ENCODE results near the gene FBXL15. TPM values are rescaled to one million over a fixed set of nuclear protein-coding genes. Genes with fewer than 3 reads are reported as not detected.

Gene FBXL15
- total and polyA plus RNA-seq, 9 of the 15 experiments (the other 6 are each of a cell fraction or from before 2014, with no cell fraction given) = 0.08 to 25.9 (median 3.5) TPM

DNA sequence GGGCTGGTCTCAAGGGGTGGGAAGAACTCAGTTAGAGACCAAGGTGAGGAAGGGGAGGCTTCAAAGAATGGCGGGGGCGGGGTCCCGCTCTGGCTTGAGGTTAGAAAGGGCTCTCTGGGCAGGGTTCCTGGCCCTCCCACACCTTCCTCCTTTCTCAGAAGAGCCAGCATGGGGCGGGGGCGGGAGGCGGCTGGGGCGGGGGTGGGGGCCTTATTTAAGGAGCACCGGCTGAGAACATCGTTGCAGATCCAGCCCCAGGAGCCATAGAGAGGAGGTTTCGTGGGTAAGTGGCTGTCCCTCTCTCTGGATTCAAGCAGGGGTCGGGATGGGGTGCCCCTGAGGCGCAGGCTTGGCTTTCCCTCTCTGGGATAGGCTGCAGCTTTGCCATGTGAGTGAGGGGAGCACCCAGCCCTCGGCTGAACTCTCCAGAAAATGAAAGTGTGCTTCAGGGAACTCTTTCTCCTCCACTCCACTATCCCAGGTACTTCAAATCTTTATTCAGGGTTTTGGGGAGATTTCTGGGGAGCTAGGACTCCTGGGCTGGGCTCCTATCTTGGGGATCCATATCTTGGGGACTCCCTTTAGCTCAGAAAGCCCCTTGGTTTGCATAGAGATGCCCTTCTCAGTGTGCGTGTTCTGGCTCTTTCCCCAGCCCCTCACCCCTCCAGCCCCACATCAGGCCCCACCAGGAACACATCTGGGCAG lies 15.0 kb downstream of the FBXL15 start (continued):
- peak; percentile 70 for TF ChIP-seq MBD2 (IDR thresholded peaks at IDR 0.05; ENCODE audit: borderline replicate concordance, low read depth)
- TF ChIP-seq EGR1 (conservative IDR thresholded peaks at IDR 0.05) = peak; percentile 91
- TF ChIP-seq POLR2A (conservative IDR thresholded peaks at IDR 0.05) = peak; percentile 94
- TF ChIP-seq, protein P1, sequence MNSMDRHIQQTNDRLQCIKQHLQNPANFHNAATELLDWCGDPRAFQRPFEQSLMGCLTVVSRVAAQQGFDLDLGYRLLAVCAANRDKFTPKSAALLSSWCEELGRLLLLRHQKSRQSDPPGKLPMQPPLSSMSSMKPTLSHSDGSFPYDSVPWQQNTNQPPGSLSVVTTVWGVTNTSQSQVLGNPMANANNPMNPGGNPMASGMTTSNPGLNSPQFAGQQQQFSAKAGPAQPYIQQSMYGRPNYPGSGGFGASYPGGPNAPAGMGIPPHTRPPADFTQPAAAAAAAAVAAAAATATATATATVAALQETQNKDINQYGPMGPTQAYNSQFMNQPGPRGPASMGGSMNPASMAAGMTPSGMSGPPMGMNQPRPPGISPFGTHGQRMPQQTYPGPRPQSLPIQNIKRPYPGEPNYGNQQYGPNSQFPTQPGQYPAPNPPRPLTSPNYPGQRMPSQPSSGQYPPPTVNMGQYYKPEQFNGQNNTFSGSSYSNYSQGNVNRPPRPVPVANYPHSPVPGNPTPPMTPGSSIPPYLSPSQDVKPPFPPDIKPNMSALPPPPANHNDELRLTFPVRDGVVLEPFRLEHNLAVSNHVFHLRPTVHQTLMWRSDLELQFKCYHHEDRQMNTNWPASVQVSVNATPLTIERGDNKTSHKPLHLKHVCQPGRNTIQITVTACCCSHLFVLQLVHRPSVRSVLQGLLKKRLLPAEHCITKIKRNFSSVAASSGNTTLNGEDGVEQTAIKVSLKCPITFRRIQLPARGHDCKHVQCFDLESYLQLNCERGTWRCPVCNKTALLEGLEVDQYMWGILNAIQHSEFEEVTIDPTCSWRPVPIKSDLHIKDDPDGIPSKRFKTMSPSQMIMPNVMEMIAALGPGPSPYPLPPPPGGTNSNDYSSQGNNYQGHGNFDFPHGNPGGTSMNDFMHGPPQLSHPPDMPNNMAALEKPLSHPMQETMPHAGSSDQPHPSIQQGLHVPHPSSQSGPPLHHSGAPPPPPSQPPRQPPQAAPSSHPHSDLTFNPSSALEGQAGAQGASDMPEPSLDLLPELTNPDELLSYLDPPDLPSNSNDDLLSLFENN (IDR thresholded peaks at IDR 0.05; ENCODE audit: low read depth in 2 of 2, low read length in 2 of 2) = 0 out of 4 replicates have a peak, but pooled peaks of 1 of the 2 experiments have one; percentile 45
- TF ChIP-seq KLF16 (IDR thresholded peaks at IDR 0.05) = 0 out of 2 replicates have a peak, but pooled peaks have one; percentile 25
- TF ChIP-seq ELF1 (tag; IDR thresholded peaks at IDR 0.05) = no peak
- peak in 1 of 2 experiments; percentile 68; a peak in 2 of 4 replicates for TF ChIP-seq MAZ (CRISPR knock-in tag; conservative IDR thresholded peaks at IDR 0.05 in 1 of 2, IDR thresholded peaks at IDR 0.05 in 1 of 2)
- TF ChIP-seq, protein P2, sequence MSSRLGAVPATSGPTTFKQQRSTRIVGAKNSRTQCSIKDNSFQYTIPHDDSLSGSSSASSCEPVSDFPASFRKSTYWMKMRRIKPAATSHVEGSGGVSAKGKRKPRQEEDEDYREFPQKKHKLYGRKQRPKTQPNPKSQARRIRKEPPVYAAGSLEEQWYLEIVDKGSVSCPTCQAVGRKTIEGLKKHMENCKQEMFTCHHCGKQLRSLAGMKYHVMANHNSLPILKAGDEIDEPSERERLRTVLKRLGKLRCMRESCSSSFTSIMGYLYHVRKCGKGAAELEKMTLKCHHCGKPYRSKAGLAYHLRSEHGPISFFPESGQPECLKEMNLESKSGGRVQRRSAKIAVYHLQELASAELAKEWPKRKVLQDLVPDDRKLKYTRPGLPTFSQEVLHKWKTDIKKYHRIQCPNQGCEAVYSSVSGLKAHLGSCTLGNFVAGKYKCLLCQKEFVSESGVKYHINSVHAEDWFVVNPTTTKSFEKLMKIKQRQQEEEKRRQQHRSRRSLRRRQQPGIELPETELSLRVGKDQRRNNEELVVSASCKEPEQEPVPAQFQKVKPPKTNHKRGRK (tag; IDR thresholded peaks at IDR 0.05) = no peak
- peak; percentile 96 for TF ChIP-seq POLR2AphosphoS5 (IDR thresholded peaks at IDR 0.05; ENCODE audit: control insufficient read depth, insufficient read depth, low read depth, low read length)
- TF ChIP-seq POLR2G (IDR thresholded peaks at IDR 0.05; ENCODE audit: low read depth, low read length) = peak; percentile 80
- TF ChIP-seq, protein P3, sequence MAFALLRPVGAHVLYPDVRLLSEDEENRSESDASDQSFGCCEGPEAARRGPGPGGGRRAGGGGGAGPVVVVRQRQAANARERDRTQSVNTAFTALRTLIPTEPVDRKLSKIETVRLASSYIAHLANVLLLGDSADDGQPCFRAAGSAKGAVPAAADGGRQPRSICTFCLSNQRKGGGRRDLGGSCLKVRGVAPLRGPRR (CRISPR knock-in tag; IDR thresholded peaks at IDR 0.05) = no peak
- TF ChIP-seq NELFE (IDR thresholded peaks at IDR 0.05; ENCODE audit: insufficient read depth, insufficient read length) = peak; percentile 41
- TF ChIP-seq, protein P4, sequence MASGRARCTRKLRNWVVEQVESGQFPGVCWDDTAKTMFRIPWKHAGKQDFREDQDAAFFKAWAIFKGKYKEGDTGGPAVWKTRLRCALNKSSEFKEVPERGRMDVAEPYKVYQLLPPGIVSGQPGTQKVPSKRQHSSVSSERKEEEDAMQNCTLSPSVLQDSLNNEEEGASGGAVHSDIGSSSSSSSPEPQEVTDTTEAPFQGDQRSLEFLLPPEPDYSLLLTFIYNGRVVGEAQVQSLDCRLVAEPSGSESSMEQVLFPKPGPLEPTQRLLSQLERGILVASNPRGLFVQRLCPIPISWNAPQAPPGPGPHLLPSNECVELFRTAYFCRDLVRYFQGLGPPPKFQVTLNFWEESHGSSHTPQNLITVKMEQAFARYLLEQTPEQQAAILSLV (tag; IDR thresholded peaks at IDR 0.05) = no peak
- TF ChIP-seq NCOA2 (IDR thresholded peaks at IDR 0.05; ENCODE audit: partially characterized antibody in 2 of 2) = no peak
- peak in 1 of 2 experiments; percentile 50; a peak in 1 of 4 replicates for TF ChIP-seq SIN3A (IDR thresholded peaks at IDR 0.05; ENCODE audit: borderline replicate concordance in 2 of 2, control insufficient read depth in 1 of 2, low read depth in 2 of 2, low read length in 2 of 2)
- TF ChIP-seq KDM5B (IDR thresholded peaks at IDR 0.05; ENCODE audit: insufficient replicate concordance, low read depth, low read length) = peak; percentile 99
- 0 out of 2 replicates have a peak, but pooled peaks have one; percentile 16 for TF ChIP-seq STAT5A (IDR thresholded peaks at IDR 0.05; ENCODE audit: borderline replicate concordance, low read length)
- TF ChIP-seq POLR2B (IDR thresholded peaks at IDR 0.05; ENCODE audit: low read depth, partially characterized antibody) = peak; percentile 85
- no peak for TF ChIP-seq BRD9 (IDR thresholded peaks at IDR 0.05; ENCODE audit: low read depth, partially characterized antibody)
